Measurements from ENCODE around the gene TSPAN9. TPM values are rescaled to one million over a fixed set of nuclear protein-coding genes. Genes with fewer than 3 reads are reported as not detected.
"Not testable (repeated sequence)": the region's sequence is repeated elsewhere in the genome, so short reads cannot be mapped to it uniquely, and the experiment has no call there.

Gene TSPAN9
- total RNA-seq, 1 donor from 2014 or later = 23.8 TPM

DNA sequence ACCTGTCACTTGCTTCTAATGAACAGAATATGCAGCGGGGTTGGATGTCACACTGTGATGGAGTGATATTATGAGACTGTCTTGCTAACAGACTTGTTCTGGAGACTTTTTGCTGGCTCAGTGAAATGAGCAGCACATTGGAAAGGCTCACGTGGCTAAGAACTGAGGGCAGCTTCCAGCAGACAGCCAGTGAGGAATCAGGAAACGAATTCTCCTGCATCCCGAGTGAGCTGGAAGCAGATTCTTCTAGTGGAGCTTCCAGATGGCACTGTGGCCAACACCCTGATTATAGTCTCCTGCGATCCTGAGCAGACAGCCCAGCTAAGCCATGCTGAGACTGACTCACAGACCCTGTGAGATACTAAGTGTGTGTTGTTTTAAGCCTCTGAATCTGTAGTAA, 16.1 kb upstream of the TSPAN9 start:
- peaks cover 18% of the 10 kb centered on the region for H3K27me3 Mint-ChIP-seq (ENCODE audit: low read depth)
- TF ChIP-seq, protein P1, sequence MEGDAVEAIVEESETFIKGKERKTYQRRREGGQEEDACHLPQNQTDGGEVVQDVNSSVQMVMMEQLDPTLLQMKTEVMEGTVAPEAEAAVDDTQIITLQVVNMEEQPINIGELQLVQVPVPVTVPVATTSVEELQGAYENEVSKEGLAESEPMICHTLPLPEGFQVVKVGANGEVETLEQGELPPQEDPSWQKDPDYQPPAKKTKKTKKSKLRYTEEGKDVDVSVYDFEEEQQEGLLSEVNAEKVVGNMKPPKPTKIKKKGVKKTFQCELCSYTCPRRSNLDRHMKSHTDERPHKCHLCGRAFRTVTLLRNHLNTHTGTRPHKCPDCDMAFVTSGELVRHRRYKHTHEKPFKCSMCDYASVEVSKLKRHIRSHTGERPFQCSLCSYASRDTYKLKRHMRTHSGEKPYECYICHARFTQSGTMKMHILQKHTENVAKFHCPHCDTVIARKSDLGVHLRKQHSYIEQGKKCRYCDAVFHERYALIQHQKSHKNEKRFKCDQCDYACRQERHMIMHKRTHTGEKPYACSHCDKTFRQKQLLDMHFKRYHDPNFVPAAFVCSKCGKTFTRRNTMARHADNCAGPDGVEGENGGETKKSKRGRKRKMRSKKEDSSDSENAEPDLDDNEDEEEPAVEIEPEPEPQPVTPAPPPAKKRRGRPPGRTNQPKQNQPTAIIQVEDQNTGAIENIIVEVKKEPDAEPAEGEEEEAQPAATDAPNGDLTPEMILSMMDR (conservative IDR thresholded peaks at IDR 0.05) = no peak
- H3K4me3 Mint-ChIP-seq = no peak overlapping the region
- no peaks in the 10 kb centered on the region for H3K9me3 Mint-ChIP-seq
- DNase-seq (ENCODE audit: low read depth, low spot score) = no peak
- H3K27ac Mint-ChIP-seq (ENCODE audit: unreplicated experiment) = no peak overlapping the region
- H3K4me1 Mint-ChIP-seq = no peaks in the 10 kb centered on the region
- H3K36me3 Mint-ChIP-seq (ENCODE audit: low read depth) = no peaks in the 10 kb centered on the region

DNA sequence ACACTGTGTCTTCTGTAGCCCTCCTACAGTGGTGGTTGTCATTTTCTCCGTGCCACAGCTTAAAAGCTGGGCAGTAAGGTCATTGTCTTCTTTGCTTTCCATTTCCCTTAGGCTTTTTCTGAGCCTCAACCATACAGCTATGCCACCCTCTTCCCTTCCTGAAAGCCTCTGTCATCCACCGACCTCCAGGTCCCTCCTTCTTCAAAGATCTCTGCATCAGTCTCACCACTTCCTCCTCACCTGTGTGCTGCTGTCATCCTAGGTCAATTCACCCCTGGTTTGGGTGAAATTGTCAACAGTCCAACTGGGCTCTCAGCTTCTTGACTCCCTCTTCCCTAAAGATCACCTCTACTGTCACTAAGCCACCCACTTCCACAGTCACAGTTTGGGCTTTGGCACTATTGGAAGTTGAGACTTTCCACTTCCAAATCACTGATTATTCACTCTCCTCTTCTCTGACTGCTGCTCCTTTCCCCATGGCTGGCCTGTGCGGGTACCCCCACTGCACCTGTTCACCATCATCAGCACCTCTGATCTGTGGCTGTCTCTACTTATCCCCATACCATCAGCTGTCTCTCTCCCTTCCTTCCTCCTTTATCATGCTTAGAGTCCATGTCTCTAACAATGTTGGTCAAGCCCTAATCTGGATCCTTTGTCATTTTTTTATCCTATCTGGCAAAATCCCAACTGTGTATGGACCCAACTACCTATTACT, 15.5 kb upstream of the TSPAN9 start:
- no peak for DNase-seq (ENCODE audit: low read depth, low spot score)
- H3K4me3 Mint-ChIP-seq = no peak overlapping the region
- no peak overlapping the region for H3K27ac Mint-ChIP-seq (ENCODE audit: unreplicated experiment)
- H3K9me3 Mint-ChIP-seq = no peaks in the 10 kb centered on the region
- H3K4me1 Mint-ChIP-seq = no peaks in the 10 kb centered on the region
- H3K27me3 Mint-ChIP-seq (ENCODE audit: low read depth) = peaks cover 18% of the 10 kb centered on the region
- TF ChIP-seq, protein P1 (conservative IDR thresholded peaks at IDR 0.05) = no peak
- no peaks in the 10 kb centered on the region for H3K36me3 Mint-ChIP-seq (ENCODE audit: low read depth)

DNA sequence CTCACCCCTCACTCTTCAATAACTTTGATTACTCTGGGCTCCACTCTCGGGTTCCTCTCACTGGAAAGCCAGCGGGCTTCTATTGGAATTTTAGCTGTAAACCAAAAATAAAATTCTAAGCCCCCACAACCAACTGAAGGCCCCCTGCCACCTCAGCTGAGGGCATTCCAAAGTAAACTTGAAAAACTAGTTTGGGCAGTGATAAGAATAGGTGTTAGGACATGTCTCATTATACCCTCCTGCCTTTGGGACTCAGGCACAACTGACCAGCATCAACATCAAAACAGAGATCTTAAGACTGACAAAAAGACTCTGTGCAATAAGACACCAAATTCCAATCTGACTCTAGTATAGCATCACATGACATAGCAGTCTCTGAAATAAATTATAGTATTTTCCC, 11.9 kb upstream of the TSPAN9 start:
- Mint-ChIP-seq H3K27ac (ENCODE audit: unreplicated experiment) (no peak overlapping the region), H3K9me3 (no peaks in the 10 kb centered on the region), H3K4me3 (no peak overlapping the region), H3K4me1 (no peaks in the 10 kb centered on the region), H3K36me3 (ENCODE audit: low read depth) (no peaks in the 10 kb centered on the region), H3K27me3 (ENCODE audit: low read depth) (peaks cover 20% of the 10 kb centered on the region)
- TF ChIP-seq, protein P1 (conservative IDR thresholded peaks at IDR 0.05) = no peak
- DNase-seq (ENCODE audit: low read depth, low spot score) = no peak

DNA sequence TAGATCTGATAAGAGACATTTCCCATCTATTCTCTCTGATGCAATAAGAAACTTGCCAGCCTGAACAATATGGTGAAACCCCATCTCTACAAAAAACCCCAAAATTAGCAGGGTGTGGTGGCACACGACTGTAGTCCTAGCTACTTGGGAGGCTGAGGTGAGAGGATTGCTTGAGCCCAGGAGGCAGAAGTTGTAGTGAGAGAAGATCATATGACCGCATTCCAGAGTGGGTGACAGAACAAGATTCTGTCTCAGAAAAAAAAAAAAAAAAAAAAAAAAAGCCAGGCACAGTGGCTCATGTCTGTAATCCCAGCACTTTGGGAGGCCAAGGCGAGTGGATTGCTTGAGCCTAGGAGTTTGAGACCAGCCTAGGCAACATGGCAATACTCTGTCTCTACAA, 11.3 kb upstream of the TSPAN9 start:
- H3K36me3 Mint-ChIP-seq (ENCODE audit: low read depth); H3K9me3 Mint-ChIP-seq; H3K27ac Mint-ChIP-seq (ENCODE audit: unreplicated experiment); H3K4me3 Mint-ChIP-seq; H3K4me1 Mint-ChIP-seq; DNase-seq (ENCODE audit: low read depth, low spot score): not testable (repeated sequence)
- H3K27me3 Mint-ChIP-seq (ENCODE audit: low read depth) = peaks cover 18% of the 10 kb centered on the region

DNA sequence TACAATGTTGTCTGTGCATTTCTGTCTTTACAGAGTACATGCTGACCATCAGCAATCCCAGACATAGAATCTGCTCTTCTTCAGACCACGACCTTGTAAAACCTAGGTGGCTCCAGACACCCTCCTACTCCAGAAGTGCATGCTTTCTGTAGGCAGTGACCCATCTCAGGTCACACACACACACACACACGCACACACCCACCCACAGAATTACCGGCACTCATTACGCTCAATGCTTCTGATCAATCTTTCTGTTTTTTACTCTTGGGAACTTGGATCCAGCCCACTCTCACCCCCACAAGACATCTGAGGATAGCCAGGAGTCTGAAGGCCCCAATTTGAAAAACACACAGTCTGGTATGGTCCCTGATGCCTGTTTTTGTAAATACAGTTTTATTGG, 7.5 kb upstream of the TSPAN9 start:
- TF ChIP-seq, protein P1 (conservative IDR thresholded peaks at IDR 0.05) = no peak
- Mint-ChIP-seq H3K36me3 (ENCODE audit: low read depth) (no peaks in the 10 kb centered on the region), H3K4me1 (peaks cover 10% of the 10 kb centered on the region), H3K9me3 (no peaks in the 10 kb centered on the region), H3K27me3 (ENCODE audit: low read depth) (peaks cover 4% of the 10 kb centered on the region), H3K4me3 (no peak overlapping the region), H3K27ac (ENCODE audit: unreplicated experiment) (no peak overlapping the region)
- no peak for DNase-seq (ENCODE audit: low read depth, low spot score)

DNA sequence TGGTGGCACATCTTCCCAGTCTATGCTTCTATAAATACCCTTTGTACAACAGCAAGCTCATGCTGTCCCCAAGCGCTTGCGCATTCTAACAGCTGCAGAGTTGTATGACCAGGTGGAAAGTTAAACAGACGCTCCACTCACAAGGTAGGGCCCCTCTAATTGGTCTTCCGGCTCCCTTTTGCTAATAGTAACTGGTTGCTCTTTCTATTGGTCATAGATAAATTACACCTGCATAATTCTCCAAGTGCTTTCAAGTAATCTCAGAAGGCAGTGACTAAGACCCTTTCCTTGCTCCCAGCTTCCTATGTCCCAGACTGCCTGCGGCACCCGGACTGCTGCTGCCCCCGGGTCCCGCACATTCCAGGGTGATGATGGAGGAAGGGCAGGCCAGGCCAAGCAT, 6.1 kb upstream of the TSPAN9 start:
- no peak overlapping the region for H3K27ac Mint-ChIP-seq (ENCODE audit: unreplicated experiment)
- DNase-seq (ENCODE audit: low read depth, low spot score) = no peak

More for the DNA sequence above, 6.1 kb upstream of the TSPAN9 start:
- Mint-ChIP-seq H3K9me3 (no peaks in the 10 kb centered on the region), H3K27me3 (ENCODE audit: low read depth) (peaks cover 9% of the 10 kb centered on the region), H3K4me1 (peaks cover 15% of the 10 kb centered on the region), H3K36me3 (ENCODE audit: low read depth) (no peaks in the 10 kb centered on the region), H3K4me3 (no peak overlapping the region)
- TF ChIP-seq, protein P1 (conservative IDR thresholded peaks at IDR 0.05) = no peak

Measured in neural crest cell (in vitro differentiated cells).